Mesenchymal stem cell (in vitro differentiated cells and primary cell): ENCODE measurements around the gene LITAF.

Source experiments
- DNase-seq: peaks from one replicate; pipeline ENCODE4 v3.0.0-alpha.2; 2013
- H2AFZ ChIP-seq: one replicate; pipeline ENCODE4 v1.6.1; 2013; ENCODE audit warnings: low read depth, mild to moderate bottlenecking, control low read depth, inconsistent platforms, low read length, moderate library complexity
- H2AK5ac ChIP-seq: 2 replicates; pipeline ENCODE4 v1.6.1; 2013; ENCODE audit warnings: low read length, moderate library complexity, mild to moderate bottlenecking, inconsistent platforms; ENCODE audit not compliant: severe bottlenecking
- H2BK120ac ChIP-seq: one replicate; pipeline ENCODE4 v1.6.1; 2013; ENCODE audit warnings: low read depth, mild to moderate bottlenecking, inconsistent platforms, low read length, moderate library complexity
- H2BK12ac ChIP-seq, 2 experiments: one replicate each; pipeline ENCODE4 v1.6.1; 2013; ENCODE audit warnings: inconsistent platforms in 2 of 2, low read length in 2 of 2, mild to moderate bottlenecking in 2 of 2, moderate library complexity in 2 of 2, control low read depth in 1 of 2
- H2BK15ac ChIP-seq: one replicate; pipeline ENCODE4 v1.6.1; 2013; ENCODE audit warnings: mild to moderate bottlenecking, low read depth, inconsistent platforms; ENCODE audit not compliant: poor library complexity, severe bottlenecking
- H2BK5ac ChIP-seq: 2 replicates; pipeline ENCODE4 v1.6.1; 2013; ENCODE audit warnings: low read depth, mild to moderate bottlenecking, low read length, control low read depth, inconsistent platforms; ENCODE audit not compliant: poor library complexity, severe bottlenecking
- H3K14ac ChIP-seq, 2 experiments: one replicate each; pipeline ENCODE4 v1.6.1; 2013; ENCODE audit warnings: inconsistent platforms in 2 of 2, low read length in 2 of 2, control low read depth in 1 of 2, mild to moderate bottlenecking in 1 of 2, moderate library complexity in 1 of 2
- H3K18ac ChIP-seq, 2 experiments: one replicate each; pipeline ENCODE4 v1.6.1; 2013; ENCODE audit warnings: inconsistent platforms in 2 of 2, low read length in 2 of 2, control low read depth in 1 of 2, low read depth in 1 of 2, mild to moderate bottlenecking in 1 of 2
- H3K23ac ChIP-seq, 2 experiments: one replicate each; pipeline ENCODE4 v1.6.1; 2013; ENCODE audit warnings: inconsistent platforms in 2 of 2, low read length in 2 of 2, mild to moderate bottlenecking in 2 of 2, moderate library complexity in 2 of 2, control low read depth in 1 of 2
- H3K27ac ChIP-seq: 2 replicates; pipeline ENCODE4 v1.5.1; 2013; ENCODE audit warnings: mild to moderate bottlenecking, moderate library complexity, low read length, control low read depth, inconsistent platforms; ENCODE audit not compliant: poor library complexity, severe bottlenecking
- H3K27me3 ChIP-seq, 2 experiments: 2 replicates each; pipeline versions ENCODE4 v1.6.1 to v1.7.0; 2013; ENCODE audit warnings: low read length in 2 of 2, mild to moderate bottlenecking in 2 of 2, moderate library complexity in 2 of 2, control low read depth in 1 of 2, inconsistent platforms in 1 of 2; ENCODE audit not compliant: control insufficient read depth in 1 of 2, insufficient read depth in 1 of 2
- H3K36me3 ChIP-seq, 2 experiments: 2 replicates each; pipeline versions ENCODE4 v1.6.1 to v1.7.0; 2013; ENCODE audit warnings: low read length in 2 of 2, control low read depth in 1 of 2, inconsistent platforms in 1 of 2, low read depth in 1 of 2, mild to moderate bottlenecking in 1 of 2; ENCODE audit not compliant: insufficient read depth in 2 of 2, control insufficient read depth in 1 of 2
- H3K4ac ChIP-seq, 2 experiments: one replicate each; pipeline ENCODE4 v1.6.1; 2013; ENCODE audit warnings: inconsistent platforms in 2 of 2, low read length in 2 of 2, mild to moderate bottlenecking in 2 of 2, moderate library complexity in 2 of 2, control low read depth in 1 of 2, low read depth in 1 of 2
- H3K4me1 ChIP-seq: 2 replicates; pipeline ENCODE4 v1.6.1; 2013; ENCODE audit warnings: low read depth, low read length, control low read depth; ENCODE audit not compliant: control insufficient read depth, insufficient read depth
- H3K4me2 ChIP-seq: 2 replicates; pipeline ENCODE4 v1.6.1; 2013; ENCODE audit warnings: low read length, mild to moderate bottlenecking, inconsistent platforms; ENCODE audit not compliant: poor library complexity, severe bottlenecking
- H3K4me3 ChIP-seq, 2 experiments: 2 replicates each; pipeline versions ENCODE4 v1.5.1 to v1.7.0; 2013; ENCODE audit warnings: low read length in 2 of 2, mild to moderate bottlenecking in 2 of 2, control low read depth in 1 of 2, low read depth in 1 of 2; ENCODE audit not compliant: insufficient read depth in 1 of 2
- H3K79me1 ChIP-seq: replicated peaks from 2 replicates; pipeline ENCODE4 v1.6.1; 2013; ENCODE audit warnings: mild to moderate bottlenecking, control low read depth, low read length, inconsistent platforms; ENCODE audit not compliant: poor library complexity, severe bottlenecking
- H3K9ac ChIP-seq: 2 replicates; pipeline ENCODE4 v1.7.0; 2013; ENCODE audit warnings: mild to moderate bottlenecking, low read length, moderate library complexity
- H3K9me3 ChIP-seq: 2 replicates; pipeline ENCODE4 v1.7.0; 2013; ENCODE audit warnings: mild to moderate bottlenecking, low read length; ENCODE audit not compliant: control insufficient read depth
- H4K8ac ChIP-seq: one replicate; pipeline ENCODE4 v1.6.1; 2013; ENCODE audit warnings: inconsistent platforms, mild to moderate bottlenecking, low read length, moderate library complexity
- H4K91ac ChIP-seq: one replicate; pipeline ENCODE4 v1.6.1; 2013; ENCODE audit warnings: mild to moderate bottlenecking, low read length, inconsistent platforms
- WGBS: methylation state at CpG from one replicate; pipeline ENCODE4 v1.1.7; 2013; ENCODE audit warnings: mixed read lengths; 5-methylcytosine and 5-hydroxymethylcytosine counted together

LITAF gene

DNA sequence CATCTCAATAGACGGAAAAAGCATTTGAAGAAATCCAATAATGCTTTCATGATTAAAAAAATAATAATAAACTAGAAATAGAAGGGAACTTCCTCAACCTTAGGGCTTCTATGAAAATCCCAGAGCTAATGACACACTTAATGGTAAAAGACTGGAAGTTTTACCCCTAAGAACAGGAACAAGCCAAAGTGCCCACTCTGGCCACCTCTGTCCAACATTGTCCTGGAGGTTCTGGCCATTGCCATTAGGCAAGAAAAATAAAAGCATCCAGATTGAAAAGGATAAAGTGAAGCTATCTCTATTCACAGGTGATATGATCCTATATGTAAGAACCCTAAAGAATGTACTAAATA, 2.5 kb upstream of the LITAF start:
- Histone ChIP-seq H3K27me3 (no peaks in the 10 kb centered on the region), H3K27ac (no peak overlapping the region), H2AFZ (no peak overlapping the region), H3K9ac (no peak overlapping the region), H3K23ac (no peak overlapping the region), H3K4me1 (peaks cover 18% of the 10 kb centered on the region), H2AK5ac (no peak overlapping the region), H3K18ac (no peak overlapping the region), H2BK12ac (no peak overlapping the region), H3K4ac (no peak overlapping the region), H3K14ac (no peak overlapping the region), H3K4me3 (no peak overlapping the region), H3K4me2 (no peak overlapping the region), H3K36me3 (no peaks in the 10 kb centered on the region), H4K91ac (no peak overlapping the region), H2BK15ac (no peak overlapping the region), H3K79me1 (peaks cover 3% of the 10 kb centered on the region), H2BK120ac (no peak overlapping the region), H4K8ac (no peak overlapping the region), H3K9me3 (no peaks in the 10 kb centered on the region), H2BK5ac (peak overlapping the region; percentile 44)
- no CpG with 5 or more reads among the region's 1 CpG for WGBS
- no peak for DNase-seq

DNA sequence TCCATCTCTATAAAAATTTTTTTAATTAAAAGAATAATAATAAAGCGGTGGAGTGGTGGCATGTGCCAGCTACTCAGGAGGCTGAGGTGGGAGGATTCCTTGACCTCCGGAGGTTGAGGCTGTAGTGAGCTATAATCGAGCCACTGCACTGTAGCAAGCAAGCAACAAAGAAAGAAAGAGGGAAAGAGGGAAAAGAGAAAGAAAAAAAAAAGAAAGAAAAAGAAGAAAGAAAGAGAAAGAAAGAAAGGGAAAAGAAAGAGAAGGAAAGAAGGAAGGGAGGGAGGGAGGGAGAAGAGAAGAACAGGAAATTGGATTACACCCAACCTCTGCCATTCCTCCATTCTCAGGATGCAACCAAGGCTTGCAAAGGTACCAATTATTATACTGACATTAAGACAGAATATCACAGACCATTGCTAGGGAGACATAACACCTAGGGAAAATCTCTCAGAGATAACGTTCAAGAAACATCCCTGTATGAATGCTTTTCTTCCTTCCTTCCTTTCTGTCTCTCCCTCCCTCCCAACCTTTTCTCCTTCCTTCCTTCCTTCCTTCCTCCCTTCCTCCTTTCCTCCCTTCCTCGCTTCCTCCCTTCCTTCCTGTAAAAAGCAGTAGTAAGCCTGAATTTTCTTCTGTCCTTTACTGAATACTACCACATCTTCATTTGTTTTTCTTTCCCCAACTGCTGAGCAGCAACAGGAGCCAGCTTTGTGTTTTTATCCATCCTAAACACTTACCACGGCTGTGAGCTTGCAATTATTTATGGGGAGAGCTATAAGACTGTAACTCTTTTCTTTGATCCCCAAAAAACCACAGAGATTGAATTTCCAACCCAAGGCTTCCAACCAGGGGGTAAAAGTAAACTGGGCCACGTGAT, 1.8 kb upstream of the LITAF start:
- Histone ChIP-seq H3K4me3 (no peak overlapping the region), H3K4me2 (no peak overlapping the region), H2BK120ac (no peak overlapping the region), H4K91ac (no peak overlapping the region), H3K9me3 (no peaks in the 10 kb centered on the region), H2AFZ (no peak overlapping the region), H3K23ac (no peak overlapping the region), H3K14ac (no peak overlapping the region), H2BK15ac (no peak overlapping the region), H3K18ac (no peak overlapping the region), H3K27me3 (no peaks in the 10 kb centered on the region), H2BK5ac (peak overlapping the region; percentile 44), H3K79me1 (peaks cover 3% of the 10 kb centered on the region), H3K4me1 (peaks cover 18% of the 10 kb centered on the region), H3K9ac (no peak overlapping the region), H4K8ac (no peak overlapping the region), H2BK12ac (no peak overlapping the region), H3K4ac (no peak overlapping the region), H3K27ac (no peak overlapping the region), H3K36me3 (no peaks in the 10 kb centered on the region), H2AK5ac (no peak overlapping the region)
- WGBS = 95% methylated on average over 6 of the region's 7 CpGs
- no peak for DNase-seq

DNA sequence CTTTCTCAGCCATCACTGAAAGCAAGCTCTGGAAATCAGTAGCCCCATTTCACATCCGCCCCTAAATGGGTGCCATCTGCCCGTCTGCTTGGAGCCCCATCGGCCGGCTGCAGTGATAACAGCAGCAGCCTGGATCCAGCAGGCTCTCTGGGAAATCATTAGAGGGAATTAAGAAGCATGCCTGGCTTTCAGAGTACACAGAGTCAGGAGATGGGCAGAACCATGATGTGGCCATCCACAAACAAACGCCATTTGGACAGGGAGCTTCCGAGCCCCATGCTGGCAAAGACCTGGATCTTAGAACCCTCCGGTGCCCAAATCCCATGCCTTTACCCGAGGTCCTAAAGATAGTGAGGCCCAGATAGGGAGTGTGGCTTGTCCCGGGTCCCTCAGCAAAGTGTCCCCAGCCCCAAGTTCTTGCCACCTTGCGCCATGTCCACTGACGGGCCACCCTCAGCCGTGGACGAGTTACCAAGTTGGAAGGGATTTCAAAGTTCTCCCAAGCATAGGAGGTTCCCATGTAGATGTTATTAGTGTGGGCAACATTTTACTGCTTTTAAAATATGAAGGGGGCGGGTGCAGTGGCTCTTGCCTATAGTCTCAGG, 1.0 kb upstream of the LITAF start:
- Histone ChIP-seq H3K23ac (peak overlapping the region in 1 of 2 experiments; percentile 93), H4K8ac (peak overlapping the region; percentile 83), H3K36me3 (no peaks in the 10 kb centered on the region), H3K4me1 (peaks cover 18% of the 10 kb centered on the region), H3K14ac (no peak overlapping the region), H3K9ac (peak overlapping the region; percentile 91), H3K4ac (peak overlapping the region; percentile 93 to 96), H3K18ac (peak overlapping the region; percentile 80 to 98), H2AFZ (peak overlapping the region; percentile 72), H3K9me3 (no peaks in the 10 kb centered on the region), H2BK15ac (no peak overlapping the region), H2BK12ac (peak overlapping the region in 1 of 2 experiments; percentile 72), H3K27me3 (no peaks in the 10 kb centered on the region), H3K4me3 (peak overlapping the region in 1 of 2 experiments; percentile 87), H3K27ac (no peak overlapping the region), H4K91ac (peak overlapping the region; percentile 14), H2AK5ac (peak overlapping the region; percentile 61), H3K4me2 (peak overlapping the region; percentile 71), H3K79me1 (peaks cover 3% of the 10 kb centered on the region), H2BK120ac (peak overlapping the region; percentile 91), H2BK5ac (no peak overlapping the region)
- no peak for DNase-seq
- WGBS = 83% methylated on average over 14 of the region's 14 CpGs

DNA sequence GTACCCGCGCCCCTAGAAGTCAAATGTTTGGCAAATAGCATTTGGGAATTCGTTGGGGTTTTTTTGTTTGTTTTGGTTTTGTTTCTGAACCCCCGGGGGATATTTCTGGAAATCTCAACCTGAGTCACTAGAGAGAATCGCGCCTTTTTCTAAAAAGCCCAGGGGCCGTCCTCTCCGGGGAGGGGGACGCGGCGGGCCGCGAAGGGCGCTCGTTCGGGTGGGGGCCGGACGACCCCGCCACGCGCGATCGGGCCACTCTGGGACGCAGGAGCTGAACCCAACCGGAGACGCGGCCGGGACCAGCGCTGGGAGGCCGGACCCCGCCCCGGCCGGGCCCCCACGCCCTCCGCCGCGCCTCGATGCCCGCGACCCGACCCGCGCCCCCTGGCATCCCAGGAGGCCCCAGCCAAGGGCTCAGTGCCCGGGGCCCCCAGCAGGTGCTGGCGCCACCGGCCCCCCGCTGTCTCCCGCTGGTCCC, 302 bp downstream of the LITAF start:
- Histone ChIP-seq H3K9ac (peak overlapping the region; percentile 91), H2BK5ac (no peak overlapping the region), H3K4me2 (peak overlapping the region; percentile 43), H3K4ac (peak overlapping the region in 1 of 2 experiments; percentile 42), H4K91ac (peak overlapping the region; percentile 71), H2BK12ac (peak overlapping the region in 1 of 2 experiments; percentile 33), H2AK5ac (no peak overlapping the region), H2BK120ac (peak overlapping the region; percentile 87), H3K4me3 (peak overlapping the region; percentile 87), H3K36me3 (no peaks in the 10 kb centered on the region), H2AFZ (peak overlapping the region; percentile 73), H4K8ac (no peak overlapping the region), H3K18ac (peak overlapping the region; percentile 65 to 94), H3K14ac (peak overlapping the region; percentile 88 to 96), H3K27ac (no peak overlapping the region), H3K79me1 (peaks cover 3% of the 10 kb centered on the region), H3K4me1 (peaks cover 18% of the 10 kb centered on the region), H3K9me3 (no peaks in the 10 kb centered on the region), H3K27me3 (no peaks in the 10 kb centered on the region), H2BK15ac (peak overlapping the region; percentile 96), H3K23ac (peak overlapping the region in 1 of 2 experiments; percentile 96)
- no peak for DNase-seq
- 2% methylated on average over 15 of the region's 48 CpGs for WGBS
